ENCODE measurements around the gene AXL.
"Not testable (repeated sequence)": the region's sequence is repeated elsewhere in the genome, so short reads cannot be mapped to it uniquely, and the experiment has no call there.

AXL gene

GRCh38 chr19:41278478-41278877 lies 59.5 kb downstream of the AXL start:
- no peak for DNase-seq

- no peak for DNase-seq
Measured at GRCh38 chr19:41288673-41289530, 69.9 kb downstream of the AXL start.

- not testable (repeated sequence) for DNase-seq
Measured at GRCh38 chr19:41289814-41290213, 70.8 kb downstream of the AXL start.

- no peak for DNase-seq
Measured at GRCh38 chr19:41294393-41294792, 75.4 kb downstream of the AXL start.

GRCh38 chr19:41295499-41295898 lies 76.5 kb downstream of the AXL start:
- DNase-seq, result no peak

- no peak for DNase-seq
Measured at GRCh38 chr19:41296433-41296871, 77.4 kb downstream of the AXL start.

- no peak for DNase-seq
Measured at GRCh38 chr19:41297628-41298347, 78.8 kb downstream of the AXL start.

GRCh38 chr19:41298348-41298964 lies 79.4 kb downstream of the AXL start:
- no peak for DNase-seq

- DNase-seq, result no peak
Measured at GRCh38 chr19:41299046-41299754, 80.2 kb downstream of the AXL start.

- DNase-seq, result peak; percentile 36
Measured at GRCh38 chr19:41299755-41300089, 80.7 kb downstream of the AXL start.

GRCh38 chr19:41300555-41300954 lies 81.5 kb downstream of the AXL start:
- DNase-seq, result no peak

- DNase-seq, result no peak
Measured at GRCh38 chr19:41302624-41303351, 83.8 kb downstream of the AXL start.

GRCh38 chr19:41303954-41304353 lies 84.9 kb downstream of the AXL start:
- no peak for DNase-seq

- DNase-seq, result no peak
Measured at GRCh38 chr19:41304706-41305483, 85.9 kb downstream of the AXL start.

- DNase-seq, result no peak
Measured at GRCh38 chr19:41305927-41306793, 87.1 kb downstream of the AXL start.

GRCh38 chr19:41307090-41307875 lies 88.3 kb downstream of the AXL start:
- DNase-seq, result no peak

GRCh38 chr19:41307954-41308449 lies 89.0 kb downstream of the AXL start:
- no peak for DNase-seq

GRCh38 chr19:41308450-41309179 lies 89.6 kb downstream of the AXL start:
- DNase-seq, result peak; percentile 85
